ENCODE data around the gene PCCA. TPM values are rescaled to one million over a fixed set of nuclear protein-coding genes. Genes with fewer than 3 reads are reported as not detected.

The PCCA gene
- polyA plus RNA-seq, 2 donors = 11.1 to 15.2 TPM

- Histone ChIP-seq H3K36me3 (ENCODE audit: control insufficient read depth in 2 of 2, insufficient read depth in 2 of 2, low read length in 1 of 2) (no peaks in the 10 kb centered on the region), H3K4me3 (ENCODE audit: low read depth in 1 of 2, low read length in 2 of 2) (no peak overlapping the region), H3K27me3 (ENCODE audit: control insufficient read depth in 1 of 2, insufficient read depth in 2 of 2, low read length in 2 of 2) (no peaks in the 10 kb centered on the region), H3K27ac (ENCODE audit: low read depth in 2 of 2, low read length in 1 of 2) (no peak overlapping the region), H3K9me3 (ENCODE audit: control insufficient read depth in 2 of 2, insufficient read depth in 1 of 2, low read depth in 1 of 2, low read length in 1 of 2) (no peaks in the 10 kb centered on the region), H3K4me1 (ENCODE audit: control insufficient read depth in 2 of 2, insufficient read depth in 2 of 2, low read length in 1 of 2) (no peaks in the 10 kb centered on the region)
- WGBS, 2 donors = 87 to 90% methylated on average over 2 of the region's 2 CpGs
Measured at GRCh38 chr13:100175078-100175802, 86.3 kb downstream of the PCCA start.

GRCh38 chr13:100175803-100176182 lies 86.9 kb downstream of the PCCA start:
- WGBS, 2 donors = 89 to 94% methylated on average over 5 of the region's 5 CpGs
- H3K9me3 ChIP-seq (ENCODE audit: control insufficient read depth in 2 of 2, insufficient read depth in 1 of 2, low read depth in 1 of 2, low read length in 1 of 2) = no peaks in the 10 kb centered on the region

DNA sequence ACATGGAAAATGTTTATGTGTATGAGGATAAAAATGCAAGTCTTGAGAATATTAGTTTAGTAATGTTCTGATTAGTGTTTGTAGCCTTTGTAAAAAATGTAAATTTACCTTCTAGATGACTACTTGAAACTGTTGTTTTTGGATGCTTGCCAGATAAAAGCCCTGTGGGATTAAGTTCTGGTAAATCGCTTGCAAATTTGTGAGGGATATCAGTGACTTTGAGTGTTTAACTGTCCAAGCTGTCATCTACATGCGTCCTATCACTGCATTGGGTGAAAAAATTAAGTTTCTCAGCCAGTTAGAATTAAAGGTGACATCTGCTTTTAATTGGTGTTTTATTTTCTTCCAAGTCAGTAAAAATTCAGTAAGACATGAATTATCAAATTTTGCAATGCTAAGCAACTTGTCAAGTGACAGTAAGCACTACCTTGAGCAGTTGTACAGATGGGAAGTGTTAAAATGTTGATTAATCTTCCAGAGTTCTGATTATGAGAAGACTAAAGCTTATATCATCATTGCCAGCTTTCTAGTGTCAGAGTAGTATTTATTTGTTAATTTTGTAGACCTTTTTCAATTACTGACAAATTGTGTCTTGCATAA lies 88.0 kb downstream of the PCCA start:
- no peaks in the 10 kb centered on the region for H3K27me3 ChIP-seq (ENCODE audit: control insufficient read depth in 1 of 2, insufficient read depth in 2 of 2, low read length in 2 of 2)
- H3K27ac ChIP-seq (ENCODE audit: low read depth in 2 of 2, low read length in 1 of 2) = no peak overlapping the region
- no peaks in the 10 kb centered on the region for H3K4me1 ChIP-seq (ENCODE audit: control insufficient read depth in 2 of 2, insufficient read depth in 2 of 2, low read length in 1 of 2)
- no peaks in the 10 kb centered on the region for H3K9me3 ChIP-seq (ENCODE audit: control insufficient read depth in 2 of 2, insufficient read depth in 1 of 2, low read depth in 1 of 2, low read length in 1 of 2)
- no peaks in the 10 kb centered on the region for H3K36me3 ChIP-seq (ENCODE audit: control insufficient read depth in 2 of 2, insufficient read depth in 2 of 2, low read length in 1 of 2)
- H3K4me3 ChIP-seq (ENCODE audit: low read depth in 1 of 2, low read length in 2 of 2) = no peak overlapping the region
- WGBS, 2 donors = 64 to 74% methylated on average over 2 of the region's 2 CpGs

More at GRCh38 chr13:100175803-100176182, 86.9 kb downstream of the PCCA start:
- no peaks in the 10 kb centered on the region for H3K27me3 ChIP-seq (ENCODE audit: control insufficient read depth in 1 of 2, insufficient read depth in 2 of 2, low read length in 2 of 2)
- H3K36me3 ChIP-seq (ENCODE audit: control insufficient read depth in 2 of 2, insufficient read depth in 2 of 2, low read length in 1 of 2) = no peaks in the 10 kb centered on the region
- no peaks in the 10 kb centered on the region for H3K4me1 ChIP-seq (ENCODE audit: control insufficient read depth in 2 of 2, insufficient read depth in 2 of 2, low read length in 1 of 2)
- H3K27ac ChIP-seq (ENCODE audit: low read depth in 2 of 2, low read length in 1 of 2) = no peak overlapping the region
- H3K4me3 ChIP-seq (ENCODE audit: low read depth in 1 of 2, low read length in 2 of 2) = no peak overlapping the region

GRCh38 chr13:100178309-100178708 lies 89.4 kb downstream of the PCCA start:
- WGBS, 2 donors = 96 to 97% methylated on average over 2 of the region's 2 CpGs
- Histone ChIP-seq H3K4me3 (ENCODE audit: low read depth in 1 of 2, low read length in 2 of 2) (no peak overlapping the region), H3K27me3 (ENCODE audit: control insufficient read depth in 1 of 2, insufficient read depth in 2 of 2, low read length in 2 of 2) (no peaks in the 10 kb centered on the region), H3K27ac (ENCODE audit: low read depth in 2 of 2, low read length in 1 of 2) (no peak overlapping the region), H3K9me3 (ENCODE audit: control insufficient read depth in 2 of 2, insufficient read depth in 1 of 2, low read depth in 1 of 2, low read length in 1 of 2) (no peaks in the 10 kb centered on the region), H3K36me3 (ENCODE audit: control insufficient read depth in 2 of 2, insufficient read depth in 2 of 2, low read length in 1 of 2) (no peaks in the 10 kb centered on the region), H3K4me1 (ENCODE audit: control insufficient read depth in 2 of 2, insufficient read depth in 2 of 2, low read length in 1 of 2) (no peaks in the 10 kb centered on the region)

GRCh38 chr13:100179276-100179675 lies 90.4 kb downstream of the PCCA start:
- 93 to 95% methylated on average over 3 of the region's 3 CpGs for WGBS, 2 donors
- H3K9me3 ChIP-seq (ENCODE audit: control insufficient read depth in 2 of 2, insufficient read depth in 1 of 2, low read depth in 1 of 2, low read length in 1 of 2) = no peaks in the 10 kb centered on the region
- no peak overlapping the region for H3K4me3 ChIP-seq (ENCODE audit: low read depth in 1 of 2, low read length in 2 of 2)
- no peaks in the 10 kb centered on the region for H3K36me3 ChIP-seq (ENCODE audit: control insufficient read depth in 2 of 2, insufficient read depth in 2 of 2, low read length in 1 of 2)
- no peaks in the 10 kb centered on the region for H3K4me1 ChIP-seq (ENCODE audit: control insufficient read depth in 2 of 2, insufficient read depth in 2 of 2, low read length in 1 of 2)
- no peaks in the 10 kb centered on the region for H3K27me3 ChIP-seq (ENCODE audit: control insufficient read depth in 1 of 2, insufficient read depth in 2 of 2, low read length in 2 of 2)
- no peak overlapping the region for H3K27ac ChIP-seq (ENCODE audit: low read depth in 2 of 2, low read length in 1 of 2)

DNA sequence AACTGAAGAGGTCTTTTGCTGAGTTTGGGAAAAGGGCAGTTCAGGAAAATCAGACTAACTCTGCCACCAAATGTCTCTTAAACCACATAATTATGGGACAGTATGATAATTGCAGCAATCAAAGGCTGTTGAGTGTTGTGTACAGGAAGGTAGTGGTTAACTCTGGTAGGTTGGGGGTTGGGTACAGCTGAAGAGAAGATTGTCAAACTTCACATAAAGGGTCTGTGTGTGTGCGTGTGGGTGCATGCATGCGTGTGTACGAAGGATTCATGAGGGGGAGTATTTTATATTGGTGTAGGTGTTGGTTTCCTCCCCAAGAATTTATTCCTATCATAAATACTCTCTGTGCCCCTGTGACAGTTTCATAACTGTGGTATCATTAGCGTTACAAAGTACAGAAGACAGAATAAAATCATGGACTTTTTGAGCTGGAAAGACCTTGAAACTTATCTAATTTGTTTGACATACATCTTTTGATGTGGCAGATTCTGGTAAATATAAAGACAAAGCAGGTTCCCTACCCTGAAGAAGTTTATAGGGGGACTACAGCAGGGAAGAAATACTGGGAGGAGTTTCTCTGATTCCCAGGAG lies 94.1 kb downstream of the PCCA start:
- Histone ChIP-seq H3K36me3 (ENCODE audit: control insufficient read depth in 2 of 2, insufficient read depth in 2 of 2, low read length in 1 of 2) (no peaks in the 10 kb centered on the region), H3K4me1 (ENCODE audit: control insufficient read depth in 2 of 2, insufficient read depth in 2 of 2, low read length in 1 of 2) (no peaks in the 10 kb centered on the region), H3K27me3 (ENCODE audit: control insufficient read depth in 1 of 2, insufficient read depth in 2 of 2, low read length in 2 of 2) (no peaks in the 10 kb centered on the region), H3K4me3 (ENCODE audit: low read depth in 1 of 2, low read length in 2 of 2) (no peak overlapping the region), H3K9me3 (ENCODE audit: control insufficient read depth in 2 of 2, insufficient read depth in 1 of 2, low read depth in 1 of 2, low read length in 1 of 2) (no peaks in the 10 kb centered on the region), H3K27ac (ENCODE audit: low read depth in 2 of 2, low read length in 1 of 2) (no peak overlapping the region)
- 64 to 89% methylated on average over 4 of the region's 4 CpGs for WGBS, 2 donors

GRCh38 chr13:100184095-100184494 lies 95.2 kb downstream of the PCCA start:
- 91 to 95% methylated on average over 3 of the region's 3 CpGs for WGBS, 2 donors
- Histone ChIP-seq H3K9me3 (ENCODE audit: control insufficient read depth in 2 of 2, insufficient read depth in 1 of 2, low read depth in 1 of 2, low read length in 1 of 2) (no peaks in the 10 kb centered on the region), H3K27me3 (ENCODE audit: control insufficient read depth in 1 of 2, insufficient read depth in 2 of 2, low read length in 2 of 2) (no peaks in the 10 kb centered on the region), H3K4me1 (ENCODE audit: control insufficient read depth in 2 of 2, insufficient read depth in 2 of 2, low read length in 1 of 2) (no peaks in the 10 kb centered on the region), H3K4me3 (ENCODE audit: low read depth in 1 of 2, low read length in 2 of 2) (no peak overlapping the region), H3K36me3 (ENCODE audit: control insufficient read depth in 2 of 2, insufficient read depth in 2 of 2, low read length in 1 of 2) (no peaks in the 10 kb centered on the region), H3K27ac (ENCODE audit: low read depth in 2 of 2, low read length in 1 of 2) (no peak overlapping the region)

DNA sequence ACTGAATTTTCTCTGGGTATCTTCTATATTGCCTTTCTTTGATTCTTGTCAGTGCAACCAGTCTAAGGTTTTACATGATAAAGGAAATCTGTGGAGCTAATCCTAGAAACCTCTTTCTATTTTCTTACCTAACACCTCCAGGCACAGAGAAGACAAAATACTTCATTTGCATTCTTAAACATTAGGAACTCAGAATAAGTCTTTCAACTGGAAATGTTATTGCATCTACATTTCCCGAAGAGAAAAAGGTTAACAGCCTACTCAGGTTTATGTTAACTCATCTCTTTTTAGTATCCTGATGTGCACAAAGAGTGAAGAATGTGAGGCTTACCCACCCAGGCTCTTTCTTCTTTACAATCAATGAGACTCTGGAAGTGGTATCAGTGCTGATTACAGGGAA lies 106.7 kb downstream of the PCCA start:
- Histone ChIP-seq H3K27me3 (ENCODE audit: control insufficient read depth in 1 of 2, insufficient read depth in 2 of 2, low read length in 2 of 2) (no peaks in the 10 kb centered on the region), H3K36me3 (ENCODE audit: control insufficient read depth in 2 of 2, insufficient read depth in 2 of 2, low read length in 1 of 2) (no peaks in the 10 kb centered on the region), H3K27ac (ENCODE audit: low read depth in 2 of 2, low read length in 1 of 2) (no peak overlapping the region), H3K9me3 (ENCODE audit: control insufficient read depth in 2 of 2, insufficient read depth in 1 of 2, low read depth in 1 of 2, low read length in 1 of 2) (no peaks in the 10 kb centered on the region), H3K4me1 (ENCODE audit: control insufficient read depth in 2 of 2, insufficient read depth in 2 of 2, low read length in 1 of 2) (no peaks in the 10 kb centered on the region), H3K4me3 (ENCODE audit: low read depth in 1 of 2, low read length in 2 of 2) (no peak overlapping the region)
- 58 to 60% methylated on average over 1 of the region's 1 CpG for WGBS, 2 donors

GRCh38 chr13:100196375-100196774 lies 107.5 kb downstream of the PCCA start:
- no peaks in the 10 kb centered on the region for H3K36me3 ChIP-seq (ENCODE audit: control insufficient read depth in 2 of 2, insufficient read depth in 2 of 2, low read length in 1 of 2)
- no peaks in the 10 kb centered on the region for H3K9me3 ChIP-seq (ENCODE audit: control insufficient read depth in 2 of 2, insufficient read depth in 1 of 2, low read depth in 1 of 2, low read length in 1 of 2)
- no peak overlapping the region for H3K4me3 ChIP-seq (ENCODE audit: low read depth in 1 of 2, low read length in 2 of 2)
- H3K4me1 ChIP-seq (ENCODE audit: control insufficient read depth in 2 of 2, insufficient read depth in 2 of 2, low read length in 1 of 2) = no peaks in the 10 kb centered on the region
- H3K27ac ChIP-seq (ENCODE audit: low read depth in 2 of 2, low read length in 1 of 2) = no peak overlapping the region
- 83 to 88% methylated on average over 3 of the region's 3 CpGs for WGBS, 2 donors
- no peaks in the 10 kb centered on the region for H3K27me3 ChIP-seq (ENCODE audit: control insufficient read depth in 1 of 2, insufficient read depth in 2 of 2, low read length in 2 of 2)

DNA sequence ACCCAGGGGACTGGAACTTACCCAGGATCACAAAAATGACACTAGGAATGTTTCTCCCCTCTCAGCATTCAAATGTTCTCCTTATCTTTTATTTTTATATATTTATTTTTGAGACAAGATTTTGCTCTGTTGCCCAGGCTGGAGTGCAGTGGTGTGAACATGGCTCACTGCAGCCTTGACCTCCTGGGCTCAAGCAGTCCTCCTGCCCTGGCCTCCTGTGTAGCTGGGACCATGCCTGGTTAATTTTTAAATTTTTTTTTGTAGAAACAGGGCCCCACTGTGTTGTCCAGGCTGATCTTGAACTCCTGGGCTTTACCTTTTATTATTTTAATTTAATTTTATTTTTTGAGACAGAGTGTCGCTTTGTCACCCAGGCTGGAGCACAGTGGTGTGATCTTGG lies 108.2 kb downstream of the PCCA start:
- Histone ChIP-seq H3K36me3 (ENCODE audit: control insufficient read depth in 2 of 2, insufficient read depth in 2 of 2, low read length in 1 of 2) (no peaks in the 10 kb centered on the region), H3K27ac (ENCODE audit: low read depth in 2 of 2, low read length in 1 of 2) (no peak overlapping the region), H3K27me3 (ENCODE audit: control insufficient read depth in 1 of 2, insufficient read depth in 2 of 2, low read length in 2 of 2) (no peaks in the 10 kb centered on the region), H3K9me3 (ENCODE audit: control insufficient read depth in 2 of 2, insufficient read depth in 1 of 2, low read depth in 1 of 2, low read length in 1 of 2) (no peaks in the 10 kb centered on the region), H3K4me3 (ENCODE audit: low read depth in 1 of 2, low read length in 2 of 2) (no peak overlapping the region), H3K4me1 (ENCODE audit: control insufficient read depth in 2 of 2, insufficient read depth in 2 of 2, low read length in 1 of 2) (no peaks in the 10 kb centered on the region)
- 94 to 100% methylated on average over 1 of the region's 1 CpG for WGBS, 2 donors

All from esophagus (tissue), 2 donors.